Effector CD8-positive, alpha-beta T cell (primary cell): ENCODE results near the gene SAFB.
"Not testable (repeated sequence)": the region's sequence is repeated elsewhere in the genome, so short reads cannot be mapped to it uniquely, and the experiment has no call there.

Experiments
- DNase-seq: peaks from one replicate; lab custom pipeline; 2025; lab: John Stamatoyannopoulos, UW

Gene SAFB

DNA sequence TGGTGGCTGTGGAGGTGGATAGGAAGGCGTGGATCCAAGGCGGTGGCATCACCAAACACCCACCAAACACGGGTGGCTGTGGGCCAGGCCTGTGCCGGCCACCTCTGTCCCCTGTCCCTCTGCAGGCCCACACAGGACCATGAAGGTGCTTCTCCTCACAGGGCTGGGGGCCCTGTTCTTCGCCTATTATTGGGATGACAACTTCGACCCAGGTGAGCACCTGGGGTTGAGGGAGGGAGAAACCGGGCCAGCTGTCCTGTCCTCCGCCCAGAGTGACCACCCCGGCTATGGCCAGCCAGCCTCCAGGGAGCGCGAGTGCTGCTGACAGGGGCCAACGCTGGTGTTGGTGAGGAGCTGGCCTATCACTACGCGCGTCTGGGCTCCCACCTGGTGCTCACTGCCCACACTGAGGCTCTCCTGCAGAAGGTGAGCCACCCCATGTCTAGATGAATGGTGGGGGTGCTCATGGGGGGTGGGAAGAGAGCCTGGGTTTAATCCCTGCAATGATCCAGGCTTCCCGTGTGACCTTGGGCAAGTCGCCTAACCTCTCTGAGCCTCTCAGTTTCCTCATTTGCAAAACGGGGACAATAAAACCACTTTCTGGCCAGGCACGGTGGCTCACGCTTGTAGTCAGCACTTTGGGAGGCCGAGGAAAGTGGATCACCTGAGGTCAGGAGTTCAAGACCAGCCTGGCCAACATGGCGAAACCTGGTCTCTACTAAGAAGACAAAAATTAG is 62.0 kb downstream of the SAFB start:
- DNase-seq, result no peak

DNA sequence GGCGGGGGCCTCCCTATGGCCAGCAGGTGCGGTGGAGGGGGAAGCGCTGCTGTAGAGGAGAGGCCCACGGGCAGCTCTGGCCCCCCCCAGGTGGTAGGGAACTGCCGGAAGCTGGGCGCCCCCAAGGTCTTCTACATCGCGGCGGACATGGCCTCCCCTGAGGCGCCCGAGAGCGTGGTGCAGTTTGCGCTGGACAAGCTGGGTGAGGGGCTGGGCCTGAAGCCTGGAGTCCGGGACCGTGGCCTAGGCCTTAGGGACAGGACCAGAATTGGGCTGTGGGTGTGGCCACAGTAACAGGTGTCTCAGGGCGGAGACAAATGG is 63.4 kb downstream of the SAFB start:
- no peak for DNase-seq

DNA sequence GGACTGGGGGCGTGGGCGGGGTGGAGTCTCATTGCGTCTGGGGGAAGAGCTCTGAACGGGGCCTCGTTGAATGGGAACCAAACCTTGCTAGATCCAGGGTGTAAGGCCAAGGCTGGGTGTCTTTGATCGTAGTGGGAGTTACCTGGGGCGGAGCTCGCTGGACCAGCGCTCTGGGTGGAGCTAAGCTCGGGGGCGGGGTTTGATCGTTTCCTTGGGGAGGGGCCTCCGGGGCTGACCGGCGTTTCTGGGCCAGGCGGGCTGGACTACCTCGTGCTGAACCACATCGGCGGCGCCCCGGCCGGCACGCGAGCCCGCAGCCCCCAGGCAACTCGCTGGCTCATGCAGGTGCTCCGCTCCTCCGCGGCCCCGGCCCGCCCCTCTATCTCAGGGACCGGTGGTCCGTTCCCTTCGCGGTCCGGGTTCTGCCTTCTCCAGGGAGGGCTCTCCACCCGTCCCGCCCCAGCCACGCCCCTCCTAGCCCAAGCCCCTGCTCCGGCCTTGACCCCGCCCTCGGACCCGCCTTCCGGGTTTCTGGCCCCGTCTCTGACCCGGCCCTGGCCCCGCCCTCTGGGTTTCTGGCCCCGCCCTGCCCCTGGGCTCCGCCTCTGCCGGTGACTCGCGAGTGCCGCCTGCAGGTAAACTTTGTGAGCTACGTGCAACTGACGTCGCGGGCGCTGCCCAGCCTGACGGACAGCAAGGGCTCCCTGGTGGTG is 63.9 kb downstream of the SAFB start:
- DNase-seq, result peak; percentile 92

DNA sequence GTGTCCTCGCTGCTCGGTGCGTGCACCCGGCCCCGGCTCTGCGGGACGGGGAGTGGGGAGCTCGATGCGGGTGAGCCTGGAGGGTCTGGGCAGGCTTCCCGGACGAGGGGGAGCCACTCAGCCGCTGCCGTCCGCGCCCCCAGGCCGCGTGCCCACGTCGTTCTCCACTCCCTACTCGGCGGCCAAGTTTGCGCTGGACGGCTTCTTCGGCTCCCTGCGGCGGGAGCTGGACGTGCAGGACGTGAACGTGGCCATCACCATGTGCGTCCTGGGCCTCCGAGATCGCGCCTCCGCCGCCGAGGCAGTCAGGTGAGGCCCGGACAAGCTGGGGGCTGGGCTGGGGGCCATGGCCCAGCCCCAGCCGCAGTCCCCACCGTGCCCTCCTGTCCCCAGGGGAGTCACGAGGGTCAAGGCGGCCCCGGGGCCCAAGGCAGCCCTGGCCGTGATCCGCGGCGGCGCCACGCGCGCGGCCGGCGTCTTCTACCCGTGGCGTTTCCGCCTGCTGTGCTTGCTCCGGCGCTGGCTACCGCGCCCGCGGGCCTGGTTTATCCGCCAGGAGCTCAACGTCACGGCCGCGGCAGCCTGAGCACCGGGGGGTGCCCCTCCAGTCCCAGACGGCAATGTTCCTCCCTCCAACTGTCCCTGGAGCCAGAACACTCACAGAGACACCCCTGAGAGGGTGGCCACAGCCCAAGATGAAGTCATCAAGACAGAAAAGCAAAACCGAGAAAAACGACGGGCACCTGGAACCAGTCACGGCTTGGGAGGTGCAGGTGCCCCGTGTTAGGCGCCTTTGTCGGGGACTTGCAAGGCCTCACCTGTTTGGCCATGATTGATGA is 64.7 kb downstream of the SAFB start:
- DNase-seq, result no peak

DNA sequence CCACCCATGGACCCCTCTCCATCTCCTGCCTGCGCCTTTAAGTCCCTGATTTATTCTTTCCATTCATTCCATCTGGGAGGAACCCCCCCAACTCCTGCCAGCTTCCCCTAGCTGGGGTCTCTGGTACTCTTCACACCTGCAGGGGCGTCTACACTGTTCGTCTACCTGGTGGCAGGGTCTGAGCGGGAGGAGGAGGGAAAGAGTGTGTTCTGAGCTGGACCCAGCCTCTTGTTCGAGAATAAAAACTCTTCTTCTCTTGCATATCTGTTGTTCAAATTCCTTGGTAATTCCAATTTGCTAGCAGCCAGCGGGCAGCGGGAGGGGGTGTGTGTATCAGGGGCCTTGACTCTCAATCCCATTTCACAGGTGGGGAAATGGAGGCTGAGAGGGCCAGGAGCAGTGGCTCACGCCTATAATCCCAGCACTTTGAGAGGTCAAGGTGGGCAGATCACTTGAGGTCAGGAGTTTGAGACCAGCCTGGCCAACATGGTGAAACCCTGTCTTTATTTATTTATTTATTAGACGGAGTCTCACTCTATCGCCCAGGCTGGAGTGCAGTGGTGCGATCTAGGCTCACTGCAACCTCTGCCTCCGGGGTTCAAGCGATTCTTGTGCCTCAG is 65.5 kb downstream of the SAFB start:
- DNase-seq, result not testable (repeated sequence)

DNA sequence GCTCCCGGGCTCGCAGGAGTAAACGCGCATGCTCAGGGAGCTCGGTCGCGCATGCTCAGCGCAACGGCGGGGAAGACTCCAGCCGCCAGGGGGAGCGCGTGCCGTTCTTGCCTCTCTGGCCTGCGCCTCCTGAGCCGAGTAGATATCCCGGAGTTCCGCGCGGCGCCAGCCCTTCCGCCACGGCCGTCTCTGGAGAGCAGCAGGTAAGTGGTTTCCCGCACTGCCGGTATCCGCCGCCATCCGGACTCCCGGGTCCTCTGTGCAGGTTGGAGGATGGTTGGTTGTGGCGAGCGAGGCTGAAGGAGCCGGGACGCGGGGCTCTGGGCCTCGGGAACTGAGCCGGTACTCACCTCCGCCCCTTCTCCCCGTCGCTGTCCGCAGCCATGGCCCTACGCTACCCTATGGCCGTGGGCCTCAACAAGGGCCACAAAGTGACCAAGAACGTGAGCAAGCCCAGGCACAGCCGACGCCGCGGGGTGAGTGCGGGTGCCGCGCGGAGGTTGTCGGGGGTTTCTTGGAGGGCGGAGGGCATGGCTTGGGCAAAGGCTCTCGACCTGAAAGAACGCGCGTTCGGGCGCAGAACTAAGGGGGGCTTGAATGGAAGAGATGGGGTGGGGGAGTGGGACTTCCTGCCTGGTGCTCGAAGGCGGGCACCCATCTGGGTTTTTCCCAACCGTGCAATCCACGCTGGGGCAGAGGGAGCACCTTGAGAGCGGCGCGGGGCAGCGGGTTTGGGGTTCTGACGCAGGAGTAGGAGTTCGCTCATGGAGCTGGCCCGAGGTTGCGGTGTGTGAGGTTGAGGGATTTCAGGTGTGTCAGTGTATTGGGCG is 67.5 kb downstream of the SAFB start, which contains the start of gene RPL36:
RPL36 (plus strand) TSS at position 171 of the 830 bp plus-strand sequence; CDS start at position 384, 213 bp downstream.
- DNase-seq, result peak; percentile 98

DNA sequence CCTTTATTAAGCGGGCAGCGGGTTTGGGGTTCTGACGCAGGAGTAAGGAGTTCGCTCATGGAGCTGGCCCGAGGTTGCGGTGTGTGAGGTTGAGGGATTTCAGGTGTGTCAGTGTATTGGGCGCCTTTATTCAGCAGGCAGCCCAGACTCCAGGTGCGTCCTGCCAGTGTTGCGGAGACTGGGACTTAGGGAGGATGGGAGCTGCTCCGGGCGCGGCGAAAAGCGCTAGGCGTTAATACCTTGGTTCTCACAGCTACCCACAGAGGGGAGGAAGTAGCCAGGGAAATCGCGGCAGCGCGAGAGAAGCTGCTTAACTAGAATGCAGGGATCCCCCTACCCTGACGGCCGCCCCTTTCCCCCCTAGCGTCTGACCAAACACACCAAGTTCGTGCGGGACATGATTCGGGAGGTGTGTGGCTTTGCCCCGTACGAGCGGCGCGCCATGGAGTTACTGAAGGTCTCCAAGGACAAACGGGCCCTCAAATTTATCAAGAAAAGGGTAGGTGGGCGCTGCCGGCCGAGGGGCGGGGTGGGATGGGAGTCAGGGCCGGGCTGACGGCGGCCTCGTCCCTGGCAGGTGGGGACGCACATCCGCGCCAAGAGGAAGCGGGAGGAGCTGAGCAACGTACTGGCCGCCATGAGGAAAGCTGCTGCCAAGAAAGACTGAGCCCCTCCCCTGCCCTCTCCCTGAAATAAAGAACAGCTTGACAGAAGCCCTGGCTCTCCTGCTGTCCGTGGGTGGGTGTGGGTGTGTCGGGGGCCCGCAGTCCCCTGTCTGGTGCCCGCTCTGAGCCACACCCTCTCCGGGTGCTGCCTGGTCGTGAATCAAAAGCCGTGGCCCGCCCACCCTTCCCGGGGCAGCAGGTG is 68.3 kb downstream of the SAFB start:
- DNase-seq, result no peak

DNA sequence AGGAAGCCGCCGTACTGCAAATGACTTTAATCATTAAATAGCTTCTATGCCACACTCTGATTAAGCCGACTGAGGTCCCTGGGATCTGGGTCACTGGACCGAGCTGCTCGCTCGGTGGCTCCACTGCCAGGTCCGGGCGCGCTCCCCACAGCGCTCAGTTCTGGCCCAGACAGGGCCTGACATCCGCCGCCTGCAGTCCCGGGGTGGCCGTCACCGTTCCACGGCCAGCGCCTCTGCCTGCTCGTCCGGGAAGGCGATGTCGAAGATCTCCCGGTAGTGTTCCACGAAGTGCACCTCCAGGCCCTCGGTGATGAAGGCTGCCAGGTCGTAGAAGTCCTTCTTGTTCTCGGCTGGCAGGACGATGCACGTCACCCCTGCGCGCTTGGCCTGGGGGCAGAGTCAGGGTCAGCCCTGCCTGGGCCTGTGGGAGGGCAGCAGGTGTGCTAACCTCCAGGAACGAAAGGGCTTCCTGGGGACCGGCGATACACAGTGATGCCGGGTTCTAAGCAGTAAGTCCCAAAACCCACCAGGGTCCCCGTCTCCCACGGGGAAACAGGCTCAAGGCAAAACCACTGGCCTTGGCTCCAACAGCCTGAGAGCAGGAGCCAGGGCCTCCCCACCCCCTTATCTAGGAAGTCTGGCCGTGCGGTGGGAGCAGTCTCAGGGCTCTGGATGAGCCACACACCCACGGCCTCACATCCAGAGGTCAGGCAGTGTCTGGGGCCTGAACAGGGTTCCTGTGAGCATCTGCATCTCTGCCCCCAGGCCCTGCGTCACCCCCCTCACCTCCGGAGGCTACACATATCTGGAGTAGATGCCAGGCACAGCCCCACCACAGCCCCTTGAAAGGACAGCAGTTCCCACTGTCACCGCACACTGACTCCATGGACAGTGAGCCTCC is 69.2 kb downstream of the SAFB start:
- no peak for DNase-seq

DNA sequence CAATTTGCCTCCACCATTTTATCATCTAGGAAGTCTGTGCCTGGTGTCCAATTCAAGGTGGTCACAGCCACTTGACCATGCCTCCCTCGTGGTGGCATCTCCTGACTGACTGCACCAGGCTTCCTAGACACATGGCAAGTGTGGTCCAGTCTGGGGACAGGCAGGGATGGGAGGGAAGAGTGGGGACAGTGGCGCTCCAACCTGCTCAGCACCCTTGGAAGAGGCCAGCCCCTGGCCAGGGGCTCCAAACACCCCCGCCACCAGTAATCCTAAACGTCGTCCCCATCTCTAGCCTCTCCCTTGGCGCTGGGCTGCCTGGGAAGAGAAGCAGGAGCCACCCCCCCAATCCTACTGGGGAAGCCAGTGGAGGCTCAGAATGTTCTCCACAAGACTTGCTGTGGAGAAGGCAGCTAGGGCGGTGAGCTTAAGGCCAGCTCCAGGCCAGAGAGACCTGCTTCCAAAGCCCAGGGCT is 69.9 kb downstream of the SAFB start:
- no peak for DNase-seq

DNA sequence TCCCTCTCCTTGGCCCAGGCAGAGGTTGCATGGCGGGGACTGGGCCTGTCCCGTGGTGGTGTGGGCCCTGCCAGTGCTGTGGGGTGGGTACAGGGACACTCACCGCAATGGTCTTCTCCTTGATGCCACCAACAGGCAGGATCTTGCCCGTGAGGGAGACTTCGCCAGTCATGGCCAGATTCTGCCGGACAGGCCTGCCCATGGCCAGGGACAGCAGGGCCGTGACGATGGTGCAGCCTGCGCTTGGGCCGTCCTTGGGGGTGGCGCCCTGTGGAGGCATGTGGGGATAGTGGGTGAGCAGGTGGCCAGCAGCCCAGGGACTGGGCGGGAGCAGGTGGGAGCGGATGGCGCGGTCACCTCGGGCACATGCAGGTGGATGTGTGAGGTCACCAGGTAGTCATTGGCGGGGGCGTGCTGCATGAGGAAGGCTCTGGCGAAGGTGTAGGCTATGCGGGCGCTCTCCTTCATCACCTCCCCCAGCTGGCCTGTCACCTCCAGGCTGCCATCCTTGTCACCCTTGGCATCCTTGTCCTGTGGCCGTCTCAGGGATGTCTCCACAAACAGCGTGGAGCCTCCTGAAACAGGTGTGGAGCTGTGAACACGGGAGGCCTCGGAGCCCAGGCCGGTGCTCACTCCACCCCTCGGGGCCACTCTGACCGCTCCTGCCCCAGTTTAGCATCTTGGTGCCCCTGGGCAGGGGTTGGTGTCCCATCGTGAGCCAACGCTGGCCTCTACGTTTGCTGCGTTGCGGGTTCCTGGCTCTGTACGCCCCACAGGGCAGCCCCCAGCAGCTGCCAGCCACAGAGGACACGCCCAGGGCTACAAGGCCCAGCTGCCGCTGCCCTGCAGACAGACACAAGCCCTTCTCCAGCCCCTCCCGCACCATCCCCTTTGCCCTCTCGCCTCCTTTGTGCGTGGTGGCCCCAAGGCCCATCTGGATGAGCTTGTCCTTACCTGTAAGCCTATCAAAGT is 70.6 kb downstream of the SAFB start:
- DNase-seq, result no peak

DNA sequence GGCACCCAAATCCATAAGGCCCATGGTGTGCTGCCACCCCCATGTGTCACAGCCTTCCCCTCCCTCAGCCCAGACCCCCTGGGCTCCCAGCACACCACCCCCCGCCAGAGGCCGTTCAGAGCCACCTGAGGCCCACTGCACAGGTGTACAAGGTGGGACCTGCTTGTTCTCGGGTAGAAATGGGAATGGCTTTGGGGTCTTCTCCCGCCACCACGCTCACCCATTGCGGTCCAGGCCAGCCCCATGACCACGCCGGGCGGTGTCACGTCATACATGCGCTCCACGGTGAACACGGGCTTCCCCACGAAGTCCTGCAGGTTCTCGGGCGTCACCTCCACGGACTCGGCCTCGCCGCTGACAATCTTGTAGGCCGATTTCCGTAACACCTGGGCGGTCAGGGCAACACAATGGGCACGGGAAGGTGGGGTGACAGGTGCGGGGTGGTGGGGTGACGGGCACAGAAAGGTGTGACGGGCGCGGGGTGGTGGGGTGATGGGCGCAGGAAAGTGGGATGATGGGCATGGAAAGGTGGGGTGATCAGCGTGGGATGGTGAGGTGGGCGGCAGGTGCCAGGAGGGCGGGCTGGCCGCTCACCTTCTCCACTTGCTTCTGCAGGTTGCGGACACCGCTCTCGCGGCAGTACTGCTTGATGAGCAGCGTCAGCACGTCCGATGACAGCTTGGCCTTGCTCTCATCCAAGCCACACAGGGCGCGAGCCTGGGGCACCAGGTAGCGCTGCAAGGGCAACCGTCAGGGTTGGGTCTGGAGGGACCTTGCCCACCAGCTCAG is 71.5 kb downstream of the SAFB start:
- DNase-seq, result no peak

DNA sequence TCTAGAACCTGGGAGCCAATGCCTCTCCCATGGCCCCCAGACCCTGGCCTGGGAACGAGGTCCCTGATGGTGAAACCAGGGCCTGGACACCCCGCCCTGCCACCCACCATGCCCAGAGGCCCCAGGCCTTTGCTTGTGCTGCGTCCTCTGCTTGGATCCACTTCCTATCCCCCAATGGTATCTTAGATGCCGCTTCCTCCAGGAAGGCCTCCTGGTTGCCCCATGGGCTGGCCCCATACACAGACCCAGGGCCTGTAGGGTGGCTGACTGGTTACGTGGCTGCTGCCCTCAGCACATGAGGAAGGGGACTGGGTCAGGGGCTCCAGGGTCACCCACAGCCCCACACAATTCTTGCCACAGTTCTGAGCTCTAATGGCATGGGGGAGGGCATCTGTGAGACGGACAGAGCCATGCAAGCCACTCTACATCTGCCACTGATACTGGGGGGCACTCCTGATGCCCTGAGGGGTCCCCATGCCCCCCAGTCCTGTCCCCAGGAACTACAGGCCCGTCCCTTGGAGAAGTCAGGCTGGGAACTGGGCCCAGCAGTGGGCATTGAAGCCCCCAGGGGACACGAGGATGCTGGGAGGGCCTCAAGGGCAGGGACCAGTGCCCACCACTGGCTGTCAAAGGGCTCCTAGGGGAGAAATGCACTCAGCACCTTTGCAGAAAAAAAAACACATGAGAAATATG is 72.2 kb downstream of the SAFB start:
- no peak for DNase-seq

DNA sequence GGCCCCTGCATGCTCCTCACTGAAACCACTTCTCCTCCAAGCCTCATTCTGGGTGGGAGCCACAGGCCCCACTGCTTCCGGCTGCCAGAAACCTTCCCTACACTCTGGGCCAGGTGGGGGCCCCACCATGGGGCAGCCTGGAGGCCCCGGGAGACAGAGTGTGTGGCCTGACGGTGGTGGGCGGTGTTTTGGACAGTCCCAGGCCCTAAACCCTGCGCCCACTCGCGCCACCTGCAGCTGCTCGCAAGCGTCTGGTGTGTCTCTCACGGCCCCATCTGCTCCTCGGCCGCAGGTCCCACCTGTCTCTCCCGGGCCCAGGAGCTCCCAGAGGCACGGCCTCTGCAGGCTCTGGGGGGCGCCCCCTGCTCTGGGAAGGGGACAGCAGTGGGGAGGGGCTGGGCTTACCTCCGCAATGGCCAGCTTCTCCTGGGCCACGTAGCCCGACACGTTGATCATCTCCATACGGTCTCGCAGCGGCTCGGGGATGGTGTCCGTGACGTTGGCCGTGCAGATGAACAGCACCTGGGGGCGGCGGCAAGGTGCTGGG is 72.8 kb downstream of the SAFB start:
- DNase-seq, result no peak

DNA sequence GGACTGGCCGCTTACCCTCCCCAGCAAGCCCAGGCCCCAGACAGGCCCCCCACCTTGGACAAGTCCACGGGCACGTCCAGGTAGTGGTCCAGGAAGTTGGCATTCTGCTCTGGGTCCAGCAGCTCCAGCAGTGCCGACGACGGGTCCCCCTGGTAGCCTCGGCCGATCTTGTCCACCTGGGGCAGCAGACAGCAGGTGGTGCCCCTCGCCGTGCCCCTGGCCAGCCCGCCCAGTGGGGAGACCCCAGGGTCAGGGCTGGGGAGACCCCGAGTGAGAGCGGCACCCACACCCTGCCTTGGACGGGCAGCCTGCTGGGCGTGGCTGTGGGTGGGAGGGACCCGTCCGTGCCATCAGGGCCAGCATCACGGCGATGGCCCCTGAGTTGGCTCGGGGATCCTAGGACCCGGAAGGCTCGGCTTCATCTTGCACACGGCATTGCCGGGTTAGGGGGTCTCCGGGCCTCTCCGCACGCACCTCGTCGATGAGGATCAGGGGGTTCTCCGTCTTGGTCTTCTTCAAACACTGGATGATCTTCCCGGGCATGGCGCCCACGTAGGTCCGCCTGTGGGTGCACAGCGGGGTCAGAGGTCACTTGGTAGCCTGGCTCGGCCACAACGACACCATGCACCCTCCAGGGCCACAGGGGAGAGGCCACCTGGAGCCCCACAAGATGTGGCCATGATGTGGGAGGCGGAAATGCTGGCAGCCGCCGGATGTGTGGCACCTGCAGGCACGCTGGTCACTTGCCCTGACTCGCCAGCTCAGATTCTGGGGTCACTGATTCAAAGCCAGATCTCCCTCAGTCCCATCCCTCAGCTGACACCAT is 73.5 kb downstream of the SAFB start:
- no peak for DNase-seq
